Activated B cell treated with CpG ODN at 0.5 μM for 24 hours (primary cell): ENCODE measurements around the gene TMCC2. TPM values are rescaled to one million over a fixed set of nuclear protein-coding genes. Genes with fewer than 3 reads are reported as not detected.

Experiments used
- ATAC-seq: fragments of 200-7000 bp; cut with Tn5 transposase; one replicate; pipeline ENCODE4 v1.10.0; 2021; ENCODE audit warnings: low read depth, mild to moderate bottlenecking, moderate library complexity
- CTCF ChIA-PET: fragments of 350-600 bp; sonication (Branson Sonifier 250); formaldehyde crosslinking; loops from one replicate; lab custom pipeline; 2021; ENCODE audit warnings: antibody characterized with exemption; lab: Charles Lee
- POLR2A ChIA-PET: fragments of 350-600 bp; sonication (Branson Sonifier 250); formaldehyde crosslinking; loops from one replicate; lab custom pipeline; 2021; ENCODE audit warnings: antibody characterized with exemption; lab: Charles Lee
- DNase-seq: peaks from one replicate; pipeline ENCODE4 v3.0.0; 2022
- H3K27ac Mint-ChIP-seq: one replicate; pipeline ENCODE4 v1.8.0; 2020; ENCODE audit warnings: mixed read lengths
- H3K27me3 Mint-ChIP-seq: one replicate; pipeline ENCODE4 v1.8.0; 2021; ENCODE audit warnings: mixed read lengths
- H3K36me3 Mint-ChIP-seq: one replicate; pipeline ENCODE4 v1.8.0; 2021; ENCODE audit warnings: low read depth, mixed read lengths
- H3K4me1 Mint-ChIP-seq: one replicate; pipeline ENCODE4 v1.8.0; 2021; ENCODE audit warnings: mixed read lengths
- H3K4me3 Mint-ChIP-seq: one replicate; pipeline ENCODE4 v1.8.0; 2020; ENCODE audit warnings: mild to moderate bottlenecking, mixed read lengths
- H3K9me3 Mint-ChIP-seq: one replicate; pipeline ENCODE4 v1.8.0; 2020; ENCODE audit warnings: mixed read lengths
- CTCF ChIP-seq: fragments of 200-600 bp; IDR thresholded peaks from one replicate; pipeline ENCODE4 v1.8.0; 2022; ENCODE audit warnings: antibody characterized with exemption, mild to moderate bottlenecking
- intact Hi-C: fragments of 100-400 bp; cut with micrococcal nuclease; formaldehyde crosslinking; loops from one replicate; pipeline ENCODE4 v1.15.1; 2024
- total RNA-seq: library from RNA; stranded (reverse); gene quantifications from 2 replicates; pipeline ENCODE4 v1.2.3, GENCODE V29; 2022

Gene TMCC2
- total RNA-seq, 1 donor from 2014 or later: 1.2 TPM

GRCh38 chr1:205266611-205267305 is 39.0 kb downstream of the TMCC2 start:
- ATAC-seq: no peak
- CTCF ChIA-PET: interaction anchor here (0.8 to 2.6 kb wide), 2 partner anchors 38 to 58 kb away, joined by 4 to 6 read pairs; no protein-coding TSS in a partner anchor
- H3K4me3 Mint-ChIP-seq: no peak overlapping the region

GRCh38 chr1:205267306-205267902 is 39.7 kb downstream of the TMCC2 start:
- DNase-seq: no peak
- no peak for ATAC-seq
- no peak overlapping the region for H3K4me3 Mint-ChIP-seq
- H3K27ac Mint-ChIP-seq: no peak overlapping the region
- no peaks in the 10 kb centered on the region for H3K36me3 Mint-ChIP-seq
- intact Hi-C loops: no loop called here
- H3K4me1 Mint-ChIP-seq: peaks cover 4% of the 10 kb centered on the region
- H3K9me3 Mint-ChIP-seq: no peaks in the 10 kb centered on the region
- ChIA-PET CTCF (interaction anchor here (2.6 kb wide), 1 partner anchor 58 kb away, joined by 6 read pairs; no protein-coding TSS in a partner anchor), POLR2A (no interaction called here)
- H3K27me3 Mint-ChIP-seq: peaks cover 5% of the 10 kb centered on the region
- TF ChIP-seq CTCF: no peak

More at GRCh38 chr1:205266611-205267305, 39.0 kb downstream of the TMCC2 start:
- peaks cover 5% of the 10 kb centered on the region for H3K27me3 Mint-ChIP-seq
- H3K4me1 Mint-ChIP-seq: peaks cover 6% of the 10 kb centered on the region
- POLR2A ChIA-PET: interaction anchor here (0.7 kb wide), 1 partner anchor 34 kb away, joined by 4 read pairs; no protein-coding TSS in a partner anchor
- intact Hi-C loops: no loop called here
- no peak for DNase-seq
- H3K36me3 Mint-ChIP-seq: no peaks in the 10 kb centered on the region
- no peaks in the 10 kb centered on the region for H3K9me3 Mint-ChIP-seq
- TF ChIP-seq CTCF: no peak
- no peak overlapping the region for H3K27ac Mint-ChIP-seq

GRCh38 chr1:205268846-205269680 is 41.3 kb downstream of the TMCC2 start:
- Mint-ChIP-seq H3K27ac (no peak overlapping the region), H3K4me3 (no peak overlapping the region), H3K4me1 (peaks cover 12% of the 10 kb centered on the region), H3K36me3 (no peaks in the 10 kb centered on the region), H3K27me3 (no peaks in the 10 kb centered on the region), H3K9me3 (no peaks in the 10 kb centered on the region)
- DNase-seq: no peak
- ChIA-PET CTCF (interaction anchor here (1.2 to 10.1 kb wide), 3 partner anchors 56 to 85 kb away, joined by 3 to 585 read pairs (median 4); partner anchors contain the start of gene NUAK2), POLR2A (interaction anchor here (0.6 kb wide), 1 partner anchor 62 kb away, joined by 4 read pairs; no protein-coding TSS in a partner anchor)
- no peak for ATAC-seq
- no peak for TF ChIP-seq CTCF
- intact Hi-C loops: no loop called here

GRCh38 chr1:205269711-205270110 is 42.0 kb downstream of the TMCC2 start:
- no peak for TF ChIP-seq CTCF
- intact Hi-C loops: no loop called here
- ATAC-seq: no peak

More at GRCh38 chr1:205269711-205270110, 42.0 kb downstream of the TMCC2 start:
- no peak overlapping the region for H3K4me3 Mint-ChIP-seq
- no peaks in the 10 kb centered on the region for H3K36me3 Mint-ChIP-seq
- no peak for DNase-seq
- no peak overlapping the region for H3K27ac Mint-ChIP-seq
- POLR2A ChIA-PET: interaction anchor here (0.6 to 35.7 kb wide), 2 partner anchors 45 to 61 kb away, joined by 4 to 1622 read pairs; partner anchors contain the start of gene NUAK2
- H3K27me3 Mint-ChIP-seq: no peaks in the 10 kb centered on the region
- peaks cover 19% of the 10 kb centered on the region for H3K4me1 Mint-ChIP-seq
- CTCF ChIA-PET: interaction anchor here (1.4 to 10.1 kb wide), 4 partner anchors 56 to 255 kb away, joined by 4 to 585 read pairs (median 8); partner anchors contain the start of gene NUAK2
- H3K9me3 Mint-ChIP-seq: no peaks in the 10 kb centered on the region
